Stimulated activated CD8-positive, alpha-beta memory T cell treated with anti-CD3 and anti-CD28 coated beads, Interleukin-7, amount 100 ng/mL, for 24 hours (primary cell): ENCODE results near the gene COX8A.

ENCODE experiments used
- DNase-seq: peaks from one replicate; pipeline ENCODE4 v3.0.0-alpha.2; 2020; ENCODE audit warnings: low read depth

Gene COX8A

DNA sequence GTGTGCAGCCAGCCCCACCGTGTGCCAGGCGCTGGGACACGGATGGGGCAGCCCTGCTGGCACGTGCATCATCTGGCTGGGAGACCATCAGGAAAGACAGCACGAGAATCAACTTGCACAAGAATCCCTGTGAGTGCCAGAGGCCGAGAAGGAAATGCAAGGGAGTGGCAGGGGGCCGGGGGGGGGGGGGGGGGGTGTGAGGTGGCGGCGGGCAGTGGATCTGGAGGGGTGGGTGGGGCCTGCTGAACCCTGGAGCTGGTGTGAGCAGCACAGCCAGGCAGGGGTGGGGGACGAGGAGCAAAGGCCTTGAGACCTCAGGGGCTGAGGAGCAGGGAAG, 47.3 kb downstream of the COX8A start:
- DNase-seq, result no peak

DNA sequence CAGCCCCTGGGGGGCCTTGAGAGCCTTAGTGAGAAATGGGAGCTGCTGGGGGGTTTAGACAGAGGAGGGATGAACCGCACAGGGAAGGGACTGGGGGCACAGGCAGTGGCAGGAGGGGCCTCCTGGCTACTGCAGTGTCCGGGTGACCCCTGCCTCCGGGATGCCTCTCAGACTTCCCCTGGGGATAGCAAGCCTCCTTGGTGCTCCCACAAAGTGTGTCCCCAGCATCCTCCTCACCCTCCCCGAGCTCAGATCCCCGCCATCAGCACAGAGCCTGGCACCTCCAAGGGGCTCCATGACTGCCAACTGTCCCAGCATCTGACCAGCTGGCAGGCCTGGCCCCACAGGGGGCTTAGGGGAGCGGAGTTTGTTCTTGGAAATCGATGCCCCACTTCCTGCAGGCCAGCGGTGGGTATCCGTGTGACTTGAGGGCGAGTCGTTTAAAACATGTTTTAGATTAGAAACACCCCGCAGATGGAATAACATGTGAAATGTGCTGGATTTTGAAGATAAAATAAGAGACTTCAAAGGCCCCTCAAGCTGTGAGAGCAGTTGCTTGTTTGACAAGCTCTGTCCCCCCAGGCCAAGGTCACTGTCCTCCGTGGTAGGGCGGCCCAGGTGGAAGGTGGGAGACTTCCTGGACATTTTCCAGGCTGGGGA, 47.8 kb downstream of the COX8A start:
- DNase-seq, result no peak

DNA sequence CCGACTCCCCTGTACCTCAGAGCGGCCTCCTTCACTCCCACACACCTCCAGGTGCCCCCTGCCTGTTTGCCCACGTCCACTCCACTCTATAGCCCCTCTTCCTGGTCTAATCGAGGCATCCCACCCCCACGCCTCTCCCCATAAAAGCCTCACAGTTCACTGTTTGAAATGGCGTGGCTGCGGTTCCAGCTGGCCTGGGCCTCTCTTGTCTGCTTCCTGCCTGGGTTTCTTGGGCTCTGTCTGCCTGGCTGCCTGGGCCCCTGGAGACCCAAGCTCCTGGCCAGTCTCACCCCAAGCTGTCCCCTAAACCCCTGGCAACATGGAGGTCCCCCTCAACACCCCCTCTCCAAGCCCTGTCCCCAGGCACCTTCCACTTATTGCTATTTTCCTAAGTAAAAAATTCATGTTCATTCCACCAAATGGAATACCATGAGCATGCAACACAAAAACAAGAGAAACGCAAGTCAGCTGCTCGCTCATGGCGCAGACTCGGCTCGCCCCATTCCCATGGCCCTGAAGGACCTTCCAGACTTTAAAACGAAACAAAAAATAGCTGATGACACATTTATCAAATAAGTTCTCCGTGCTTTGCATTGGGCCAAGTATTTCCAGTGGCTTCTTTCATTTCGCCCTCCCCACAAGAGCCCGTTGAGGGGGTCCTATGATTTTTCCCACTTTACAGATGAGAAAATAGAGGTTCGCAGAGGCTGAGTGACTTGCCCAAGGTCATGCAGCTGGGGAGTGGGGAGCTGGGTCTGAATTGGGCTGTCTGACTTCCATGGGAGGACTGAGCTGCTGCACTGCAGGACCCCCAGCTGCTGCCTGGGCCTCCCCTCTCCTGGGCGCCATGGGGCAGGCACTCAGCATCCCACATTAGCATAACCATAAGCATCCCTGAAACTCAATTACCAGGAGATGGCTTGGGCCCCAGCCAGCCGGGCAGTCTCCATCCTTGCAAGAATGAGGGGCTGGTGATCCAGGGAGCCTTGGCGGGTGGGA, 49.6 kb downstream of the COX8A start:
- DNase-seq, result no peak

DNA sequence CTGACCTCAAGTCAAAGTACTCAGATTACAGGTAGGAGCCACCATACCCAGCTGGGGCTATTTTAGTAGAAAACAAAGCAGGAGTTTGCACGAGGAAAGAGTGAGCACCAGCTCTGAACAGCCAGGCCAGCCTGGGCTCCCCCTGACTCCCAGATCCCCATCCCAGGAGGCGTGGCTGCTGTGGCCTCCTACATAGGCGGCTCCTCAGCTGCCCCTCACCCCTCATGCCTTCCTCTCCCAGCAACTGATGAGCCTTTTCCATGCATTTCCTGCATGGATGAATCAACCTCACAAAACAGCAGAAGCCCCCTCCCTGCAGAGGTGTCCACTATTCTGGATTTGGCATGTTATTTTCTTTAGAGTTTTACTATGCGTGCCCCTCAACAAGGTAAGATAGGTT, 50.8 kb downstream of the COX8A start:
- DNase-seq, result no peak
